Activated CD8-positive, alpha-beta memory T cell treated with anti-CD3 and anti-CD28 coated beads for 36 hours (primary cell): ENCODE data around the gene MEAF6. TPM values are rescaled to one million over a fixed set of nuclear protein-coding genes. Genes with fewer than 3 reads are reported as not detected.

ENCODE experiments used
- CTCF ChIA-PET: fragments of 350-600 bp; sonication (Branson Sonifier 250); formaldehyde crosslinking; loops from one replicate; lab custom pipeline; 2021; ENCODE audit warnings: antibody characterized with exemption; lab: Charles Lee
- POLR2A ChIA-PET: fragments of 350-600 bp; sonication (Branson Sonifier 250); formaldehyde crosslinking; loops from one replicate; lab custom pipeline; 2021; ENCODE audit warnings: antibody characterized with exemption; lab: Charles Lee
- total RNA-seq, 2 experiments: library from RNA; stranded (reverse); gene quantifications; one replicate each; pipeline ENCODE4 v1.2.3, GENCODE V29; 2021

Gene MEAF6
- total RNA-seq, 2 experiments from 2014 or later, result 89.8 to 90.5 TPM

DNA sequence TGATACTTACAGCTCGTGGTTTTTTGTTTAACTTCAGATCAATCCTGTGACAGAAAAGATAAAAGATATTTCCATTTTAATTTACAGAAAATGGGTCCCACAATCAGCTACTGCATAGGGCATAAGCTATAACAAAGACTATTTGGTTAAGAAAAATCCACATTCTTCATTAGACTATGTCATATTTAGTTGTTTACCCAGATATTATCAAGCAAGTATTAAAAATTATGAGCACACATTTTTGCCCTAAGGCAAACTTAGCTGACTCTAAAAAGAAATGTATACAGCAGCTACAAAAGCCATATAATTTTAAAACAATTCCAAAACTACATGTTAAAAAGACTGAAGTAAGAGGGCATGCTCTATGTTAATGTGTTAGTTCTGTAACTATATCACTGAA lies 18.7 kb downstream of the MEAF6 start:
- CTCF ChIA-PET, result interaction anchor here (1.3 to 3.3 kb wide), 3 partner anchors 9 to 41 kb away, joined by 3 to 11 read pairs (median 9); no protein-coding TSS in a partner anchor
- POLR2A ChIA-PET, result no interaction called here

DNA sequence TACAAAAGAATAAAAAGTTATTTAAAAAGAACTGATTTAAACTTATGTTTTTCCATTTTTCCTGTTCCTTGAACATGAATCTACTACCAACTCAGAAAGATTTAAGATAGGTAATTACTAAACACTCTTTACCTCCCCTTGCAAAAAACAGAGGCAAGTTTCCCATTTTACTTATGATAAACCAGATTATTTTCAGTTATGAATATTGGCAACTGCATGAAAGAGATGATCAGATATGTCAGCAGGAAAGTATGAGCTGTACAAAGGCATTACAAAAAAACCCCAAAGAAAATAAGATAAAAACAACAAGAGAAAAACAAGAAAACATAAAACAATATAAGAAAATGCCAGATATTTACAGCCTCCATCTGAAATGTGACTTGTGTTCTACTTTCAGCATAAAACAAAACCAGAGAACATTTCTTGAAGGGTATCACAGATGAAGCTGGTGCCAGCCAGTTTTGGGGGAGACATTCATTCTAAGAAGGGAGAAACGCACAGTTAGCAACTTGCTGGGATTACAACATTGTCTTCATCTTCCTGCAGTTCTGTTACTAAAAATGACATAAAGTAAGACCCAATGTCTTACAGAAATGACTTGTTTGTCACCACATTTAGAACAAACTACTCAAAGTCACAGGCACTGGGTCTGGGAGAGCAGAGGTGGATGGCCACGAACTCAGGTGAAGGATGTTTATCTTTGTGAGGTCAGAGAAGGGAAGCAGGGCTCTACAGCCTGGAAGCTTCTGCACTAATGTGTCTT lies 21.0 kb downstream of the MEAF6 start:
- ChIA-PET CTCF (interaction anchor here (0.8 to 0.9 kb wide), 2 partner anchors 12 to 18 kb away, joined by 3 read pairs; no protein-coding TSS in a partner anchor), POLR2A (no interaction called here)

DNA sequence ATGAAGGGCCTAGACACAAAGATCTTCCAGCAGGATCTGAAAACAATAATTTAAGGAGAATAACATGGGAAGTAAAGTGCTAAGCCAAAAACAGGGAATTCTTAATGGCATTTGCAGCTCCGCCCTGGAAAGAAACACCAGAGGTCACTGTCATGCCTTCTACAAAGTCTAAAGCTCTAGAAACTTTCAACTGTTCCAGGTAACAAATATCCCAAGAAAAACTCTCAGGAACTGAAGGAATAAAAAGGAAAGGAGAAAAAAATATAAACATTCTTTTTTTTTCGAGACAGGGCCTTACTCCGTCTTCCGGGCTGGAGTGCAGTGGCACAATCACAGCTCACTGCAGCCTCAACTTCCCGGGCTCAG lies 27.0 kb downstream of the MEAF6 start:
- POLR2A ChIA-PET, result interaction anchor here (0.6 to 4.3 kb wide), 4 partner anchors 11 to 31 kb away, joined by 4 to 55 read pairs (median 6); partner anchors contain the start of genes MEAF6 and ZC3H12A
- CTCF ChIA-PET, result interaction anchor here (0.8 to 7.7 kb wide), 12 partner anchors 9 to 99 kb away, joined by 4 to 105 read pairs (median 8); partner anchors contain the start of gene ZC3H12A

DNA sequence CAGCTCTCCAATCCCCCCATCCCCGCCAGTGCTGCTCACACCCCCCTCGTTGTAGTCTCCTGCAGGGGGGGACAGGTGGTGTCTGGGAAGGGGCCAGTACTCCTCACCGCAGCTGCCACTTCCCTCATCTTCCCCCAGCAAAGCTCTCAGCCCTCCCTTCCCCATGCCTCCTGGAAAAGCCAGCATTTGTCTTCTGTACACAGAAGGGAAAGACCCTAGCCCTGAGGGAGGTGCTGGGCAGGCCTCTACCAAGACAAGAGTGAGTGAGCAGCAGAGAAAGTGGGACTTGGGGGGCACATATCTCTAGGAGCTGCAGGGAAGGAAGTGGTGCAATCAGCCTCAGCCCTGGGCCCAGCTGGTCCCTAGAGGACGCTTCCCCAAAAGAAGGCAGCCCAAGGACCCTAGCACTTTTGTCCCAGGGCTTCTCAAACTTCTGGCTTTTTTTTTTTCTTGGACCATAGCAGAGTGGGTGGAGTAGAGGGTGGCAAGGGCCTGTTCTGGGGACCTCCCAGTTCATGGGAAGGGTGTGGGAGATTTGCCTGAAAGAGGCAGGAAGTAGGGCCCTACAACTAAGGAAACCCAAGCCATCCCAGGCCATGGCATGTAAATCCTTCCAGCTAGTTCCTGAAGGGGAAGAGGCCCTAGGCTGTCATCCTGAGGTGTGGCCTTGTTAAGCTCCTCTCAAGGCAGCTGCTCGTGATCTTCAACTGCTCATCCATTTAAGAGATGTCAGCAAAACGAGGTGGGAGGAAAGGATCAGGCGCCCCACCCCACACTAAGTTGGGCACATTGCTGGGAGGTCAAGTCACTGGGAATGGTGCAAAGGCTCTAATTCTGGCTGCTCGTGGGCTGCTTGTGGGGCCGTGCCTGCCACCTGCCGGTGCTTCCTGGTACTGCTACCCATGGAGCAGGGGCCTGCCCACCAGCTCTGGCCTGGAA lies 27.6 kb downstream of the MEAF6 start:
- POLR2A ChIA-PET, result interaction anchor here (0.6 to 4.3 kb wide), 4 partner anchors 11 to 32 kb away, joined by 4 to 55 read pairs (median 6); partner anchors contain the start of genes MEAF6 and ZC3H12A
- CTCF ChIA-PET, result interaction anchor here (0.6 to 7.7 kb wide), 17 partner anchors 10 to 1524 kb away, joined by 3 to 105 read pairs (median 6); partner anchors contain the start of genes MEAF6 and ZC3H12A

DNA sequence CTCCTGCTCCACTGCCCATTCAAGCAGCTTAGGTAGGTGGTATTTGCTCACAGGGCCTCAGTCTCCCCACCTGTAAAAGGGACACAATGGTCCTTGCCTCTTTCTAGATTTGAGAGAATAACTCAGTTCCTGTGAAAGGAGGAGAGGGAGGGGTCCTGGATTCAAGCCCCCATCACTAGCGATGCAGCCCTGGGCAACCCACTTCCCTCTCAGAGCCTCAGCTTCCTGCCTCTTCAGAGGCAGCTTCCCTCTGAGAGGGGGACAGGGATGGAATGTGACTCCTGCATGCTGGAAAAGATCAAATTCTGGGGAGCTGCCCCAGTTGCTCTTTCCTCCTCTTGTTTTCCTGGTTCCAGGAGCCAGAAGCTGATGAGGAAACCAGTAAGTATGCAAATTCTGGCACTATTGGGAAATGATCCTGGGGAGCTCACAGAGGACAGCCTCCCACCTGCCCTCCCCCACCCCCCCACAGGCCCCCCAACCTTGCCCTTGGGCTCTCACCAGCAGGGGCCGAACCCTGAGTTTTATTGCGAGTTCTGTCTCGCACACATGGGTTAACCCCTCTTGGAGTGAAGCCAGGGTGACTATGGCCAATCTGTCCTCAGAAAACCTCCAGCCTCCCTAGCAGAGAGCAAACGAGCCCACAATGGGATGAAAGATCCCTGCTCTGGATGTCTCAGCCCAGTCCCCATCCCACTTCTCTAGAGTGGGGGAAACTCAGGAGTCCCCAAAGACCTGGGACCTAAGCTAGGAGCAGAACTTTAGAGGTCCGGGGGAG lies 28.5 kb downstream of the MEAF6 start:
- CTCF ChIA-PET, result interaction anchor here (0.6 to 7.7 kb wide), 9 partner anchors 9 to 1525 kb away, joined by 3 to 105 read pairs (median 9); partner anchors contain the start of genes MEAF6 and ZC3H12A

DNA sequence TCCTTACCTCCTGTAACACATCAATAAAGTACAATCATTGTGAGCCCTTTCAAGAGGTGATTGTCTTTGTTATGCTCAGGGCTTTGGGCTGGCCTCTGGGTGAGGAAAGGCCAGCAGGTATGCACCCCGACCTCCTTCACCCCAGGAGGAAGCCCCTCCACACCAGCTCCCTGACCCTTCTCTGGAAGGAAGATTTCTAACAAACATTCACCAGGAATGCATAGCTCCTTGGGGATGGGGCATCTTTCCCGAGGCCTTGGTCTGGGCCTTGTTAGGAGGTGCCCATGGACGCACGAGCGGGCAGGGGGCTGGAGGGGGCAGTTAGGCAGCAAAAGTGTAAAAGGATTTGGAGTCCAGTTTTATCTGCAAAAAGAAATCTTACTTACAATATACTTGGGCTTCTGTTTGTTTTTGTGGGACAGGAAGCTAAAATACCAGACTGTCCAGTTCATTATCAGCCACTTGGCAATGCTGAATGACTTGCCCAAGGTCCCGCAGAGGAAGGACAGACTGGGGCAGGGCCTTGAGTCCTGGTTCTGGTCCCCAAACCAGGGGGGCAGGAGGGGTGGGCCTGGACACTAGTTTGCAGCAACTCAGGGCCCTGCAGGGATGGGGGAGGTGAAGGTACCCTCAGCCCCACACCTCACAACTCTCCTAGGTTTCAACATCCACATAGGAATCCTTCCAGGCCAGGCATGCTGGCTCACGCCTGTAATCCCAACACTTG lies 30.1 kb downstream of the MEAF6 start:
- CTCF ChIA-PET, result interaction anchor here (3.8 to 7.7 kb wide), 2 partner anchors 8 to 29 kb away, joined by 45 to 105 read pairs; partner anchors contain the start of gene ZC3H12A
- POLR2A ChIA-PET, result interaction anchor here (0.6 to 4.3 kb wide), 3 partner anchors 8 to 18 kb away, joined by 3 to 55 read pairs (median 3); partner anchors contain the start of gene ZC3H12A

More for the DNA sequence above, 28.5 kb downstream of the MEAF6 start:
- POLR2A ChIA-PET, result interaction anchor here (1.3 to 4.3 kb wide), 3 partner anchors 10 to 31 kb away, joined by 3 to 55 read pairs (median 5); partner anchors contain the start of genes MEAF6 and ZC3H12A

DNA sequence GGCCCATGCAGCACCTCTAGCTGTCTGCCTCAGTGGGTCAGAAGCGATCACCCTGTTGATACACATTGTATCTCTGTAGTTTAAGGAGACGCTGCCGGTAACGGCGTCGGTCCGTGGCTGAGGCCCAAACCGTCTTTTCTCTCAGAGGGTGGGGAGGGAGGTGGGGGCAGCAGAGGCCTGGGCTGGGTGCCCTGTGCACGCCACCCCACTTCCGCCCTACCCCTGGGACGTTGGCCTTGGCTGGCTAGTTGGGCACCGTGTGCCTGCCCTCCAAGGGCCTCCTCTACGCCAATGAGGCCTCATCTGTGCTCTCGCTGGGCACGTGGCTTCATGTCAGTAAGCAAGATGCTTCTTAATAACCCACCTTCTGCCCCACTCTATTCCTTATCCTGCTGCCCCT lies 30.8 kb downstream of the MEAF6 start:
- POLR2A ChIA-PET, result interaction anchor here (4.3 kb wide), 1 partner anchor 7 kb away, joined by 55 read pairs; the partner anchor contains the start of gene ZC3H12A
- CTCF ChIA-PET, result interaction anchor here (2.5 to 7.7 kb wide), 2 partner anchors 28 to 29 kb away, joined by 12 to 105 read pairs; no protein-coding TSS in a partner anchor

DNA sequence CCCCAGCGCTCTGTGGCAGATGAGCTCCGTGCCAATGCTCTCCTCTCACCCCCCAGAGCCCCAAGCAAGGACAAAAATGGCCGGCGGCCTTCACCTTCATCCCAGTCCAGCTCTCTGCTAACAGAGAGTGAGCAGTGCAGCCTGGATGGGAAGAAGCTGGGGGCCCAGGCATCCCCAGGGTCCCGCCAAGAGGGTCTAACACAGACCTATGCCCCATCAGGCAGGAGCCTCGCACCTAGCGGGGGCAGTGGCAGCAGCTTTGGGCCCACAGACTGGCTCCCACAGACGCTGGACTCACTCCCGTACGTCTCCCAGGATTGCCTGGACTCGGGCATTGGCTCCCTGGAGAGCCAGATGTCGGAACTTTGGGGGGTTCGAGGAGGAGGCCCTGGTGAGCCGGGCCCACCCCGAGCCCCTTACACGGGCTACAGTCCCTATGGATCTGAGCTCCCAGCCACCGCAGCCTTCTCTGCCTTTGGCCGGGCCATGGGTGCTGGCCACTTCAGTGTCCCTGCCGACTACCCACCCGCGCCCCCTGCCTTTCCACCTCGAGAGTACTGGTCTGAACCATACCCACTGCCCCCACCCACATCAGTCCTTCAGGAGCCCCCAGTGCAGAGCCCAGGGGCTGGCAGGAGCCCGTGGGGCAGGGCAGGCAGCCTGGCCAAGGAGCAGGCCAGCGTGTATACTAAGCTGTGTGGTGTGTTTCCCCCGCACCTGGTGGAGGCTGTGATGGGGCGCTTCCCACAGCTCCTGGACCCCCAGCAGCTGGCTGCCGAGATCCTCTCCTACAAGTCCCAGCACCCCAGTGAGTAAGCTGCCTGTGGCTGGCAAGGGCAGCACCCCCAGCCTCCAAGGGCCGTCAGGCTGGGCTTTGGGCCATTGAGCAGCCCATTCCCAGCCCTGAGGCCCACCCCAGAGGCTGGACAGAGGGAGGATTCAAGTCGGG lies 31.5 kb downstream of the MEAF6 start:
- CTCF ChIA-PET, result interaction anchor here (1.5 to 2.5 kb wide), 2 partner anchors 10 to 28 kb away, joined by 3 to 12 read pairs; no protein-coding TSS in a partner anchor
- POLR2A ChIA-PET, result no interaction called here

DNA sequence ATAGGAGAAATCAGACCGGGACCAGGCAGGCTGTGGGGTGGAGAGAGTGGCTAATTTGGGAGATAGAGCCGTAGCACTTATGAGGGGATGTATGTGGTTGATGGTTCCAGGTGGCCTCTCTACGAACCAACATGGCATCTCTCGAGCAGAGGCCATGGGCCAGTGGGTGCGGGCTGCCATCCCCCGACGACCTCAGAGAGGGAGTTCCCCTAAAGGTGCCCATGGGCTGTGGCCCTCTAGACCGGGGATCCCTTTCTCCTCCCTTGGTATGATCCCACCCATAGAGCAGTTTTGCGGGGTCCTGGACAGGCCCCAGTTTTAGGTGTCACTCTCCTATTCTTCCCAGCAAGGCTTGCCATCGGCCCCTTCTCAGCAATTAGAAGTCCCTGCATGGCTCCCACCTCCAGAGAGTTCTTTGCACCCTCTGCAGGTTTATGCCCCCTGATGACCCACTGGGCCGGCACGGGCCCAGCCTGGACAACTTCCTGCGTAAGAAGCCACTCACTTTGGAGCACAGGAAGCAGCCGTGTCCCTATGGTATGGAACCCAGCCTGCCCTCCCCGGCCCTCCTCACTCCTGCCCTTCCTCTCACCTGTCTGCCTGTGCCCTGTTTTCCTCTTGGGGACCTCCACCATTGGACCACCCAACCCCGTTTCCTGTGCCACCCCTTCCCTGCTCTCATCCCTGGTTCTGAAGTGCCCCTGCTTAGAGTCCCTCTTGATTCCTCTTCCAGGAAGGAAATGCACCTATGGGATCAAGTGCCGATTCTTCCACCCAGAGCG lies 32.4 kb downstream of the MEAF6 start:
- ChIA-PET CTCF (interaction anchor here (1.1 to 2.5 kb wide), 3 partner anchors 9 to 27 kb away, joined by 3 to 12 read pairs (median 3); no protein-coding TSS in a partner anchor), POLR2A (no interaction called here)

DNA sequence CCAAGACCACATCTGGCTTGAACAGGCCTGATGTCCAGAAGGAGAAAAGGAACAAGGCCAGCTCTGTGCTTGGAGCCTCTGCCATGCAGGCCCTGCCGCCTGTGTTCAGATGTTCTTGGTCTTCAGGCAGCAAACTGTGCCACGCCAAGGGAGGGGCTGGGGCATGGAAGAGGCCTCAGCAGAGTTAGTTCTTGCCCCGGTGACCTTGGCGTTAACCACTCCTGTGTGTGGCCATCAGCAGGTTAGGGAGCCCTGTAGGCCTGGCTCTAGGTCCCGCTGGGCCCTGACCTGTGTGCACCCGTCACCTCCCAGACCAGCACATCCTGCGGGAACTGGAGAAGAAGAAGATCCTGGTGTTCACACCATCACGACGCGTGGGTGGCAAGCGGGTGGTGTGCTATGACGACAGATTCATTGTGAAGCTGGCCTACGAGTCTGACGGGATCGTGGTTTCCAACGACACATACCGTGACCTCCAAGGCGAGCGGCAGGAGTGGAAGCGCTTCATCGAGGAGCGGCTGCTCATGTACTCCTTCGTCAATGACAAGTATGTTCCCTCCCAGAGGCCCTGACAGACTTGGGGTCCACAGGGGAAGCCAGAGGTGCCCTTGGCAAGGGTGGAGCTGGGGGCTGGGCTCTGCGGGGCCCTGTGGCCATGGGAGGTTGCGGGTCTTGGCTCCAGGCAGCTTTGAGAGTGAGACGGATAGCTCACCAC lies 33.1 kb downstream of the MEAF6 start:
- CTCF ChIA-PET, result interaction anchor here (1.1 to 2.5 kb wide), 3 partner anchors 8 to 26 kb away, joined by 3 to 12 read pairs (median 3); no protein-coding TSS in a partner anchor
- POLR2A ChIA-PET, result no interaction called here

DNA sequence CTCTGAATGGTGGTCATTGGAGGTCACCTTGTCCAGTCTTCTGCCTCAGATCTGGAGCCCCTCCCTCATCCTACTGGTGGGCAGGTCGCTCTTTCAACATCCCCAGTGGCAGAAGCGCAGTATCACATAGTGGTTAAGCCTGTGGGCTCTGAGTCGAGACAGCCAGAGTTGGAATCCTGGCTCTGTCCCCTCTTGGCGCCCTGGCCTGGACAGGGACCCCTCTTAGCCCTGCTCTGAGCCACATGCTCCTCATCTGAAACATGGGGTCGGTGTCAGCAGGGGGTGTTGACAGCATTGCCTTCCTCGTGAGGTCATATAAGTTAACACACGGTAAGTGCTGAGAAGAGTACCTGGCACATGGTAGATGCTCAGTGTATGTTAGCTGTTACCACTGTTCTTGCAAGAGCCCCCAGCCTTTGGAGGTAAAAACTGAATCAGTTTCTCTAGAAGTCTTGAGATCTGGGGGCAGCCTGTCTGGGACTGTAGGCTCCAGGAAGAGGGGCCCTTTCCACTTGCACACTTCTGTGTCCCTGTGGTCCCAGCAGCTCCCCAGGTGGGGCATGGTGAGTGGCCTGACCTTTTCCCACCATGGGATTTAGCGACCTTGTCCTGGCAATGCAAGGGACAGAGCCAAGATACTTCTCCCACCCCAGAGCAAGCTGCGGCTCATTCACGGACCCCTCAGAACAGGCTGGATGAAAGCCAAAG lies 33.8 kb downstream of the MEAF6 start:
- ChIA-PET CTCF (interaction anchor here (1.1 kb wide), 1 partner anchor 13 kb away, joined by 3 read pairs; no protein-coding TSS in a partner anchor), POLR2A (no interaction called here)

DNA sequence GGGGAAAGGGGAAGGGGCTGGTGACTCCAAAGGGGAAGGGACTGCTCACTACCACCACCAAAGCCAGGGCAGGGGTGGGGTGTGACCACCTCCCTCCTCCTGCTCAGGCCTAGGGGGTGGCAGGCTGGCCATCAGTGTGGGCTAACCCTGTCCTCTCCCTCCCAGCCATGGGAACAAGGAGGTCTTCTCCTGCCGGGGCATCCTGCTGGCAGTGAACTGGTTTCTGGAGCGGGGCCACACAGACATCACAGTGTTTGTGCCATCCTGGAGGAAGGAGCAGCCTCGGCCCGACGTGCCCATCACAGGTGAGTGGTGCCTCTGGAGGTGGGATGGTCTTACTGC lies 34.5 kb downstream of the MEAF6 start:
- ChIA-PET CTCF (interaction anchor here (2.5 kb wide), 1 partner anchor 25 kb away, joined by 7 read pairs; no protein-coding TSS in a partner anchor), POLR2A (interaction anchor here (1.0 to 1.1 kb wide), 3 partner anchors 34 to 210 kb away, joined by 3 to 4 read pairs (median 3); partner anchors contain the start of gene MEAF6)

DNA sequence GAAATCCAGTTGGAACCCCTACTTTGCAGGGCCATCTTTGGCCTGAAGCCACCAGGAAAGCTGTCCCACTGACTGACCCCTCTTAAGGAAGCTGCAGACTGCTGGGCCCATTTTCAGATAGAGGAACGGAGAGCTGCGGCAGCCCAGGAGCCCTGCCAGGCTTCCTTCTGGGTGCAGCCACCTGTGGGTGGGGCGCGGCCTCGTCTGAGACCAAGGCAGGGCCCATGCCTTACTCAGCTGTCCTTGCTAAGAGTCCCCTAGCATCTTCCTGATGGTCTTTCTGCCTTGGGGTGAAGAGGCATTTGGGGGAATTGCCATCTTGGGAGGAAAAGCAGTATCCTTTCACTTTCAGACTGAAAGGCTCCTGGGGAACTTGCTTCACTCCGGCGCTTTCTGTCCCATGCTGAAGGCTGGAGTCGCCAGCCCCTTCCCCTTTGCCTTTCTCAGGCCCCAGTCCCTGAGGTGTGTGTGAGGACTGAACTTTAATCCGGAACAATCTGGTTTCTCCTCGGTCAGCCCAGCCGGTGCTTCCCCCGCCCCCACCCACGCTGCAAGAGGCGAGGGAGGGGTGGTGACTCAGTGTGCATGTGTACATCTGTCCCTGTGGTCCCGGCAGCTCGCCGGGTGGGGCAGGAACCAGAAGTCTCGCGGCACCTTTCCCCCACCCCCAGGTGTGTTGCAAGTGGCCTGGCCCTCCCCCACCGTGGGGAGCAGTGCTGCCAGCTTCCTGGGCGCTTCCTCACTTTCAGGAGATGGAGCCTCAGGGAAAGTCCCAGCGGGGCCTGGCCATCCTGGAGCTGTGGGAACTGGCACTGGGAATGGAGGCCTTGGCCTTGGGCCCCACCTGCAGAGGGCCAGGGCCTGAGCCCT lies 35.1 kb downstream of the MEAF6 start:
- CTCF ChIA-PET, result interaction anchor here (1.6 to 5.6 kb wide), 4 partner anchors 7 to 45 kb away, joined by 3 to 45 read pairs (median 6); partner anchors contain the start of gene MEAF6
- POLR2A ChIA-PET, result interaction anchor here (0.8 to 6.8 kb wide), 5 partner anchors 6 to 1095 kb away, joined by 3 to 55 read pairs (median 4); partner anchors contain the start of gene MEAF6
